Naive thymus-derived CD4-positive, alpha-beta T cell (primary cell): Measurements from ENCODE around the gene NRIP2. TPM values are rescaled to one million over a fixed set of nuclear protein-coding genes. Genes with fewer than 3 reads are reported as not detected.

Source experiments
- ATAC-seq: fragments of 150-1000 bp; cut with Tn5 transposase; 2 replicates; pipeline ENCODE4 v1.10.0; 2021; ENCODE audit warnings: mild to moderate bottlenecking, moderate library complexity
- CTCF ChIA-PET: fragments of 350-600 bp; sonication (Branson Sonifier 250); formaldehyde crosslinking; loops from one replicate; lab custom pipeline; 2021; ENCODE audit warnings: antibody characterized with exemption; lab: Charles Lee
- POLR2A ChIA-PET: fragments of 350-600 bp; sonication (Branson Sonifier 250); formaldehyde crosslinking; loops from one replicate; lab custom pipeline; 2021; ENCODE audit warnings: antibody characterized with exemption, inconsistent platforms; lab: Charles Lee
- DNase-seq, 9 donors: peaks; one replicate each; pipeline versions ENCODE4 v3.0.0 to v3.0.0-alpha.2; 2020 to 2022; ENCODE audit warnings: mixed read lengths in 1 of 9
- H3K27ac ChIP-seq: one replicate; pipeline ENCODE4 v1.7.0; 2013; ENCODE audit warnings: mild to moderate bottlenecking, low read depth, low read length, moderate library complexity
- H3K27me3 ChIP-seq, 2 donors: one replicate each; pipeline ENCODE4 v1.7.0; 2013; ENCODE audit warnings: low read length in 2 of 2, mild to moderate bottlenecking in 2 of 2, moderate library complexity in 2 of 2; ENCODE audit not compliant: control insufficient read depth in 2 of 2, insufficient read depth in 2 of 2
- H3K36me3 ChIP-seq, 3 experiments: 1 replicate in 2 of 3; 2 replicates in 1 of 3; pipeline ENCODE4 v1.7.0; 2013; ENCODE audit warnings: low read length in 3 of 3, mild to moderate bottlenecking in 3 of 3, moderate library complexity in 1 of 3; ENCODE audit not compliant: insufficient read depth in 3 of 3, control insufficient read depth in 2 of 3
- H3K4me1 ChIP-seq, 2 donors: one replicate each; pipeline ENCODE4 v1.7.0; 2013; ENCODE audit warnings: low read length in 2 of 2, mild to moderate bottlenecking in 2 of 2, moderate library complexity in 1 of 2; ENCODE audit not compliant: control insufficient read depth in 2 of 2, insufficient read depth in 2 of 2
- H3K4me3 ChIP-seq: 2 replicates; pipeline ENCODE4 v1.7.0; 2013; ENCODE audit warnings: mild to moderate bottlenecking, low read length
- H3K9me3 ChIP-seq, 3 experiments: 1 replicate in 2 of 3; 2 replicates in 1 of 3; pipeline ENCODE4 v1.7.0; 2013; ENCODE audit warnings: low read length in 3 of 3; ENCODE audit not compliant: control insufficient read depth in 2 of 3
- H3K27ac Mint-ChIP-seq, 9 donors: one replicate each; pipeline ENCODE4 v1.8.0; 2020 to 2022; ENCODE audit warnings: mixed read lengths in 9 of 9, mild to moderate bottlenecking in 8 of 9, moderate library complexity in 5 of 9, inconsistent platforms in 2 of 9
- H3K27me3 Mint-ChIP-seq, 5 donors: one replicate each; pipeline ENCODE4 v1.8.0; 2021 to 2022; ENCODE audit warnings: mixed read lengths in 5 of 5, mild to moderate bottlenecking in 1 of 5
- H3K36me3 Mint-ChIP-seq, 5 donors: one replicate each; pipeline ENCODE4 v1.8.0; 2020 to 2022; ENCODE audit warnings: mixed read lengths in 5 of 5, mild to moderate bottlenecking in 3 of 5, inconsistent platforms in 1 of 5
- H3K4me1 Mint-ChIP-seq, 7 donors: one replicate each; pipeline ENCODE4 v1.8.0; 2020 to 2022; ENCODE audit warnings: mixed read lengths in 7 of 7, mild to moderate bottlenecking in 3 of 7, inconsistent platforms in 1 of 7
- H3K4me3 Mint-ChIP-seq, 10 donors: one replicate each; pipeline ENCODE4 v1.8.0; 2020 to 2022; ENCODE audit warnings: mild to moderate bottlenecking in 10 of 10, mixed read lengths in 10 of 10, moderate library complexity in 6 of 10, inconsistent platforms in 2 of 10
- H3K9me3 Mint-ChIP-seq, 11 donors: one replicate each; pipeline ENCODE4 v1.8.0; 2020 to 2022; ENCODE audit warnings: mixed read lengths in 11 of 11, mild to moderate bottlenecking in 4 of 11, inconsistent platforms in 1 of 11, moderate library complexity in 1 of 11
- intact Hi-C, 2 donors: fragments of 100-400 bp; cut with micrococcal nuclease; formaldehyde crosslinking; loops; one replicate each; pipeline ENCODE4 v1.15.1; 2023
- polyA plus RNA-seq, 2 donors: library from polyadenylated mRNA; unstranded; fragments of 300-500 nt; fragmentation: Illumina TruSeq; gene quantifications; one replicate each; pipeline ENCODE4 v1.2.3, GENCODE V29; 2021
- total RNA-seq, 6 experiments: library from RNA in 5 of 6; stranded (reverse) in 5 of 6; gene quantifications; 1 replicate in 5 of 6; 2 replicates in 1 of 6; pipeline ENCODE4 v1.2.3 and lab custom pipeline; 2021 to 2026

The NRIP2 gene
- total and polyA plus RNA-seq, 7 experiments from 2014 or later, result 1.6 to 2.0 TPM; not detected in 5

- no peak overlapping the region for H3K4me3 ChIP-seq
- Mint-ChIP-seq H3K27ac (peak overlapping the region in 6 of 9 donors; percentile 2 to 88 (median 48)), H3K9me3 (no peaks in the 10 kb centered on the region), H3K36me3 (peaks cover 9 to 37% (median 22%) of the 10 kb centered on the region in 5 donors), H3K4me3 (peak overlapping the region in 5 of 10 donors; percentile 65 to 97 (median 96)), H3K27me3 (peaks cover 0 to 9% (median 0%) of the 10 kb centered on the region in 5 donors), H3K4me1 (peaks cover 17 to 33% (median 28%) of the 10 kb centered on the region in 7 donors)
- no peaks in the 10 kb centered on the region for H3K9me3 ChIP-seq
- ChIA-PET POLR2A (interaction anchor here (0.9 to 7.6 kb wide), 3 partner anchors 10 to 107 kb away, joined by 3 to 65 read pairs (median 41); partner anchors contain the start of gene ITFG2), CTCF (interaction anchor here (0.9 to 2.2 kb wide), 2 partner anchors 12 to 115 kb away, joined by 3 to 7 read pairs; no protein-coding TSS in a partner anchor)
- H3K4me1 ChIP-seq, result peaks cover 8 to 11% of the 10 kb centered on the region in 2 donors
- H3K36me3 ChIP-seq, result peaks cover 20 to 57% (median 26%) of the 10 kb centered on the region in 3 experiments
- no peak overlapping the region for H3K27ac ChIP-seq
- ATAC-seq (no peak), DNase-seq (no peak)
- H3K27me3 ChIP-seq, result no peaks in the 10 kb centered on the region
- intact Hi-C loops, result loop anchor here (5.0 to 10.0 kb wide), 4 partner anchors 147 to 1737 kb away; partner anchors contain the start of genes CRACR2A (in 1 of the 2), DCP1B (in 1 of the 2) and RAD51AP1 (in 1 of the 2)
Observed at GRCh38 chr12:2797721-2798418, 37.0 kb downstream of the NRIP2 start.

GRCh38 chr12:2796187-2796666, 38.6 kb downstream of the NRIP2 start:
- DNase-seq, result no peak
- peak overlapping the region; percentile 84 to 97 (median 94) for H3K4me3 Mint-ChIP-seq
- no peak for ATAC-seq
- peaks cover 9 to 25% (median 18%) of the 10 kb centered on the region in 5 donors for H3K36me3 Mint-ChIP-seq
- peak overlapping the region; percentile 64 to 93 (median 87) for H3K27ac Mint-ChIP-seq
- CTCF ChIA-PET, result interaction anchor here (0.7 to 2.2 kb wide), 3 partner anchors 11 to 113 kb away, joined by 3 to 7 read pairs (median 3); no protein-coding TSS in a partner anchor
- H3K27me3 Mint-ChIP-seq, result peaks cover 0 to 17% (median 0%) of the 10 kb centered on the region in 5 donors
- Histone ChIP-seq H3K4me3 (peak overlapping the region; percentile 95), H3K27ac (peak overlapping the region; percentile 69), H3K4me1 (peaks cover 8 to 11% of the 10 kb centered on the region in 2 donors), H3K9me3 (no peaks in the 10 kb centered on the region), H3K27me3 (no peaks in the 10 kb centered on the region), H3K36me3 (peaks cover 20 to 40% (median 26%) of the 10 kb centered on the region in 3 experiments)
- intact Hi-C loops, result loop anchor here (5.0 to 10.0 kb wide), 4 partner anchors 149 to 1739 kb away; partner anchors contain the start of genes CRACR2A (in 1 of the 2), DCP1B (in 1 of the 2) and RAD51AP1 (in 1 of the 2)
- H3K9me3 Mint-ChIP-seq, result no peaks in the 10 kb centered on the region
- POLR2A ChIA-PET, result interaction anchor here (1.0 to 7.6 kb wide), 7 partner anchors 11 to 106 kb away, joined by 4 to 65 read pairs (median 7); partner anchors contain the start of gene ITFG2
- peaks cover 17 to 37% (median 31%) of the 10 kb centered on the region in 7 donors for H3K4me1 Mint-ChIP-seq

- Histone ChIP-seq H3K27ac (peak overlapping the region; percentile 73), H3K4me1 (peaks cover 8 to 11% of the 10 kb centered on the region in 2 donors), H3K36me3 (peaks cover 20 to 34% (median 26%) of the 10 kb centered on the region in 3 experiments), H3K27me3 (no peaks in the 10 kb centered on the region), H3K9me3 (no peaks in the 10 kb centered on the region), H3K4me3 (peak overlapping the region; percentile 95)
- peak overlapping the region; percentile 84 to 97 (median 94) for H3K4me3 Mint-ChIP-seq
- peaks cover 9 to 21% (median 17%) of the 10 kb centered on the region in 5 donors for H3K36me3 Mint-ChIP-seq
- CTCF ChIA-PET, result interaction anchor here (0.7 to 2.2 kb wide), 3 partner anchors 10 to 113 kb away, joined by 3 to 7 read pairs (median 3); no protein-coding TSS in a partner anchor
- ATAC-seq (peak; percentile 79), DNase-seq (peak; percentile 57 to 87 (median 69))
- peak overlapping the region; percentile 64 to 93 (median 87) for H3K27ac Mint-ChIP-seq
- POLR2A ChIA-PET, result interaction anchor here (1.0 to 7.6 kb wide), 7 partner anchors 12 to 105 kb away, joined by 4 to 65 read pairs (median 7); partner anchors contain the start of gene ITFG2
- no peaks in the 10 kb centered on the region for H3K9me3 Mint-ChIP-seq
- H3K27me3 Mint-ChIP-seq, result peaks cover 0 to 17% (median 0%) of the 10 kb centered on the region in 5 donors
- intact Hi-C loops, result loop anchor here (1.0 to 10.0 kb wide), 7 partner anchors 81 to 1739 kb away; partner anchors contain the start of genes FOXM1 (in 2 of the 2), RHNO1 (in 2 of the 2), CRACR2A (in 1 of the 2) and DCP1B (in 1 of the 2)
- peaks cover 17 to 37% (median 31%) of the 10 kb centered on the region in 7 donors for H3K4me1 Mint-ChIP-seq
Observed at GRCh38 chr12:2795291-2796186, 39.3 kb downstream of the NRIP2 start.

GRCh38 chr12:2794736-2795289, 40.0 kb downstream of the NRIP2 start, which contains the start of gene FKBP4:
TSS of gene FKBP4 (plus strand) at chr12:2794970. CDS start at chr12:2795140, 170 bp downstream.
- CTCF ChIA-PET, result no interaction called here
- ATAC-seq (peak; percentile 95), DNase-seq (peak; percentile 77 to 92 (median 86))
- Mint-ChIP-seq H3K4me1 (peaks cover 17 to 37% (median 31%) of the 10 kb centered on the region in 7 donors), H3K9me3 (no peaks in the 10 kb centered on the region), H3K36me3 (peaks cover 4 to 17% (median 13%) of the 10 kb centered on the region in 5 donors), H3K4me3 (peak within 1 kb of the TSS; percentile 88 to 97 (median 94)), H3K27ac (peak within 1 kb of the TSS; percentile 48 to 93 (median 84)), H3K27me3 (peaks cover 0 to 21% (median 0%) of the 10 kb centered on the region in 5 donors)
- Histone ChIP-seq H3K4me1 (peaks cover 8 to 11% of the 10 kb centered on the region in 2 donors), H3K4me3 (peak within 1 kb of the TSS; percentile 95), H3K36me3 (peaks cover 16 to 26% (median 19%) of the 10 kb centered on the region in 3 experiments), H3K27me3 (no peaks in the 10 kb centered on the region), H3K27ac (peak within 1 kb of the TSS; percentile 73), H3K9me3 (no peaks in the 10 kb centered on the region)
- intact Hi-C loops, result loop anchor here (1.0 to 10.0 kb wide), 13 partner anchors 17 to 1852 kb away; partner anchors contain the start of genes FOXM1 (in 2 of the 2), ITFG2 (in 2 of the 2), RHNO1 (in 2 of the 2) and TULP3 (in 2 of the 2)
- POLR2A ChIA-PET, result interaction anchor here (0.8 to 7.6 kb wide), 6 partner anchors 13 to 791 kb away, joined by 3 to 65 read pairs (median 6); partner anchors contain the start of gene ITFG2

- ATAC-seq (peak; percentile 4), DNase-seq (peak in 5 of 9 donors; percentile 21 to 35 (median 31))
- no peaks in the 10 kb centered on the region for H3K27me3 ChIP-seq
- intact Hi-C loops, result loop anchor here (1.0 to 10.0 kb wide), 10 partner anchors 18 to 1853 kb away; partner anchors contain the start of genes ITFG2 (in 2 of the 2), TULP3 (in 2 of the 2), AKAP3 (in 1 of the 2) and FOXM1 (in 1 of the 2)
- POLR2A ChIA-PET, result interaction anchor here (0.8 to 7.6 kb wide), 4 partner anchors 20 to 791 kb away, joined by 3 to 65 read pairs (median 22); partner anchors contain the start of gene ITFG2
- Mint-ChIP-seq H3K36me3 (peaks cover 4 to 13% (median 8%) of the 10 kb centered on the region in 5 donors), H3K4me1 (peaks cover 17 to 34% (median 28%) of the 10 kb centered on the region in 7 donors), H3K27ac (peak overlapping the region in 8 of 9 donors; percentile 47 to 93 (median 63)), H3K9me3 (no peaks in the 10 kb centered on the region), H3K27me3 (peaks cover 0 to 26% (median 0%) of the 10 kb centered on the region in 5 donors), H3K4me3 (peak overlapping the region; percentile 73 to 93 (median 86))
- H3K4me3 ChIP-seq, result peak overlapping the region; percentile 64
- CTCF ChIA-PET, result no interaction called here
- H3K9me3 ChIP-seq, result no peaks in the 10 kb centered on the region
- H3K27ac ChIP-seq, result peak overlapping the region; percentile 73
- peaks cover 10 to 21% (median 13%) of the 10 kb centered on the region in 3 experiments for H3K36me3 ChIP-seq
- H3K4me1 ChIP-seq, result peaks cover 8 to 11% of the 10 kb centered on the region in 2 donors
Observed at GRCh38 chr12:2794191-2794735, 40.6 kb downstream of the NRIP2 start.
